HG03066 (cell line): ENCODE measurements around the gene AARS2.

ENCODE experiments used
- ATAC-seq: cut with Tn5 transposase; IDR thresholded peaks from one replicate; pipeline ENCODE4 v1.9.1; 2021; ENCODE audit warnings: low read depth; ENCODE audit not compliant: unreplicated experiment

The AARS2 gene

GRCh38 chr6:44277763-44278162 lies 35.4 kb downstream of the AARS2 start:
- no peak for ATAC-seq

- no peak for ATAC-seq
Observed at GRCh38 chr6:44276667-44277640, 36.2 kb downstream of the AARS2 start.

GRCh38 chr6:44275749-44276648 lies 37.1 kb downstream of the AARS2 start:
- no peak for ATAC-seq

- no peak for ATAC-seq
Observed at GRCh38 chr6:44275271-44275748, 37.8 kb downstream of the AARS2 start.

- no peak for ATAC-seq
Observed at GRCh38 chr6:44273617-44274016, 39.5 kb downstream of the AARS2 start.

GRCh38 chr6:44272999-44273566 lies 40.1 kb downstream of the AARS2 start:
- no peak for ATAC-seq

GRCh38 chr6:44272529-44272928 lies 40.6 kb downstream of the AARS2 start:
- no peak for ATAC-seq

- ATAC-seq, result no peak
Observed at GRCh38 chr6:44271914-44272313, 41.2 kb downstream of the AARS2 start.

GRCh38 chr6:44271406-44271723 lies 41.8 kb downstream of the AARS2 start:
- no peak for ATAC-seq

GRCh38 chr6:44270526-44271405 lies 42.4 kb downstream of the AARS2 start:
- no peak for ATAC-seq

GRCh38 chr6:44269921-44270525 lies 43.1 kb downstream of the AARS2 start, which contains the start of gene TMEM151B:
TMEM151B (plus strand) TSS chr6:44270450; CDS start chr6:44270743, 293 bp downstream.
- no peak for ATAC-seq

GRCh38 chr6:44269178-44269920 lies 43.8 kb downstream of the AARS2 start:
- ATAC-seq, result no peak

- no peak for ATAC-seq
Observed at GRCh38 chr6:44268095-44268628, 45.0 kb downstream of the AARS2 start.

- no peak for ATAC-seq
Observed at GRCh38 chr6:44267252-44267651, 45.9 kb downstream of the AARS2 start.

- no peak for ATAC-seq
Observed at GRCh38 chr6:44266347-44266746, 46.8 kb downstream of the AARS2 start.

- no peak for ATAC-seq
Observed at GRCh38 chr6:44265722-44266233, 47.4 kb downstream of the AARS2 start.

- ATAC-seq, result peak; percentile 35
Observed at GRCh38 chr6:44265007-44265721, 48.0 kb downstream of the AARS2 start, which contains the start of gene NFKBIE. NFKBIE (minus strand) TSS chr6:44265551; CDS start chr6:44265346, 205 bp downstream.
